ENCODE data around the gene BMPR1B. TPM values are rescaled to one million over a fixed set of nuclear protein-coding genes. Genes with fewer than 3 reads are reported as not detected.

The BMPR1B gene
- total and polyA plus RNA-seq, 9 of the 15 experiments (the other 6 are each of a cell fraction or from before 2014, with no cell fraction given): 0.01 TPM; not detected in 8

DNA sequence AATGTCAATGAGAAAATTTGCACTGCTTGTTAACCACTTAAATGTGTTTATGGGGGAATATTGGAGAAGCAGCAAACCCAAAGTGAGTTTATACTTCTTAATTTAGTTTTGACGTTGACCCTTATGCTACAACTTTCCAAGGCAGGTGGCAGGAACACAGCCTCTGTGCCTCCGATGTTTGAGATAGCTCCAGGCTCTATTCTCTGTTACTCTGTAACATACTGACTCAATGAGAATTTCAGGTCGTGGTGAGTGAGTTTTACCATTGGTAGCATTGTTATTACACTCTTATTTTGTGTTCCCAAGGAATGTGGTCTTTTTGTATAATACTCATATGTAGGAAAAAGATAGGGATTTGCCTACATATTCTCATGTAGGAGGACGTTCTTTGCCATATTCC is 210.7 kb downstream of the BMPR1B start (continued):
- TF ChIP-seq ZNF184 (CRISPR knock-in tag; IDR thresholded peaks at IDR 0.05): no peak

- Histone ChIP-seq H3K4me2 (ENCODE audit: insufficient read depth, low read length) (no peak overlapping the region), H3K79me2 (ENCODE audit: control insufficient read depth, insufficient read depth, low read length) (no peaks in the 10 kb centered on the region), H3K27me3 (ENCODE audit: control insufficient read depth in 2 of 2, insufficient read depth in 2 of 2, low read length in 2 of 2) (no peaks in the 10 kb centered on the region; a peak in 1 of 5 replicates), H3K27ac (ENCODE audit: extremely low read depth, low read depth, low read length) (no peak overlapping the region), H2AFZ (ENCODE audit: low read depth, low read length) (no peak overlapping the region), H3K9ac (ENCODE audit: insufficient read depth in 1 of 2, low read depth in 2 of 2, low read length in 2 of 2) (no peak overlapping the region), H4K20me1 (replicated peaks; ENCODE audit: control insufficient read depth, insufficient read depth, low read length) (no peaks in the 10 kb centered on the region), H3K4me1 (replicated peaks in 1 of 2; ENCODE audit: control insufficient read depth in 2 of 2, insufficient read depth in 2 of 2, low read length in 2 of 2) (no peaks in the 10 kb centered on the region), H3K36me3 (ENCODE audit: control insufficient read depth, insufficient read depth, low read length) (no peaks in the 10 kb centered on the region), H3K4me3 (no peak overlapping the region), H3K9me3 (replicated peaks; ENCODE audit: control insufficient read depth, insufficient read depth, low read depth, low read length) (no peaks in the 10 kb centered on the region), H3K9me1 (ENCODE audit: control insufficient read depth, insufficient read depth, low read length) (no peaks in the 10 kb centered on the region)
- ChIA-PET POLR2A (no interaction called here), CTCF (ENCODE audit: low intra/inter-chr PET ratio) (no interaction called here)
- DNase-seq (ENCODE audit: extremely low read depth in 1 of 4, low spot score in 3 of 4) (no peak), FAIRE-seq (no peak), ATAC-seq (no peak)
- intact Hi-C loops (cut with micrococcal nuclease) (no loop called here), in situ Hi-C loops (cut with MboI) (no loop called here)
- 6% methylated on average over 1 of the region's 1 CpG for WGBS (ENCODE audit: insufficient coverage, low coverage, missing lambda C conversion rate)
- BruUV-seq (replicated peaks): no TSS peak
- no peak for TF ChIP-seq REST (IDR thresholded peaks at IDR 0.05; ENCODE audit: borderline replicate concordance)
- no peak for TF ChIP-seq REST (CRISPR knock-in tag; IDR thresholded peaks at IDR 0.05; ENCODE audit: low read depth)
- TF ChIP-seq NELFE (IDR thresholded peaks at IDR 0.05; ENCODE audit: insufficient read depth, insufficient read length): no peak
- TF ChIP-seq, protein P1, sequence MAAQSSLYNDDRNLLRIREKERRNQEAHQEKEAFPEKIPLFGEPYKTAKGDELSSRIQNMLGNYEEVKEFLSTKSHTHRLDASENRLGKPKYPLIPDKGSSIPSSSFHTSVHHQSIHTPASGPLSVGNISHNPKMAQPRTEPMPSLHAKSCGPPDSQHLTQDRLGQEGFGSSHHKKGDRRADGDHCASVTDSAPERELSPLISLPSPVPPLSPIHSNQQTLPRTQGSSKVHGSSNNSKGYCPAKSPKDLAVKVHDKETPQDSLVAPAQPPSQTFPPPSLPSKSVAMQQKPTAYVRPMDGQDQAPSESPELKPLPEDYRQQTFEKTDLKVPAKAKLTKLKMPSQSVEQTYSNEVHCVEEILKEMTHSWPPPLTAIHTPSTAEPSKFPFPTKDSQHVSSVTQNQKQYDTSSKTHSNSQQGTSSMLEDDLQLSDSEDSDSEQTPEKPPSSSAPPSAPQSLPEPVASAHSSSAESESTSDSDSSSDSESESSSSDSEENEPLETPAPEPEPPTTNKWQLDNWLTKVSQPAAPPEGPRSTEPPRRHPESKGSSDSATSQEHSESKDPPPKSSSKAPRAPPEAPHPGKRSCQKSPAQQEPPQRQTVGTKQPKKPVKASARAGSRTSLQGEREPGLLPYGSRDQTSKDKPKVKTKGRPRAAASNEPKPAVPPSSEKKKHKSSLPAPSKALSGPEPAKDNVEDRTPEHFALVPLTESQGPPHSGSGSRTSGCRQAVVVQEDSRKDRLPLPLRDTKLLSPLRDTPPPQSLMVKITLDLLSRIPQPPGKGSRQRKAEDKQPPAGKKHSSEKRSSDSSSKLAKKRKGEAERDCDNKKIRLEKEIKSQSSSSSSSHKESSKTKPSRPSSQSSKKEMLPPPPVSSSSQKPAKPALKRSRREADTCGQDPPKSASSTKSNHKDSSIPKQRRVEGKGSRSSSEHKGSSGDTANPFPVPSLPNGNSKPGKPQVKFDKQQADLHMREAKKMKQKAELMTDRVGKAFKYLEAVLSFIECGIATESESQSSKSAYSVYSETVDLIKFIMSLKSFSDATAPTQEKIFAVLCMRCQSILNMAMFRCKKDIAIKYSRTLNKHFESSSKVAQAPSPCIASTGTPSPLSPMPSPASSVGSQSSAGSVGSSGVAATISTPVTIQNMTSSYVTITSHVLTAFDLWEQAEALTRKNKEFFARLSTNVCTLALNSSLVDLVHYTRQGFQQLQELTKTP (IDR thresholded peaks at IDR 0.05; ENCODE audit: low read depth in 1 of 2, partially characterized antibody in 2 of 2): no peak
Measured at GRCh38 chr4:94970650-94971049, 212.9 kb downstream of the BMPR1B start.
